Measurements from ENCODE around the gene RFESD.

The RFESD gene

GRCh38 chr5:95671826-95672225 lies 25.2 kb downstream of the RFESD start:
- H3K9me3 ChIP-seq (ENCODE audit: control insufficient read depth in 1 of 2, low read length in 2 of 2) = no peaks in the 10 kb centered on the region
- no peak overlapping the region for H3K9ac ChIP-seq (ENCODE audit: low read depth in 1 of 2, low read length in 2 of 2)
- H3K27me3 ChIP-seq (ENCODE audit: control insufficient read depth in 1 of 2, insufficient read depth in 2 of 2, low read length in 2 of 2) = no peaks in the 10 kb centered on the region
- H3K36me3 ChIP-seq (ENCODE audit: control insufficient read depth in 1 of 2, insufficient read depth in 2 of 2, low read length in 2 of 2) = no peaks in the 10 kb centered on the region
- H3K4me1 ChIP-seq (ENCODE audit: control insufficient read depth in 1 of 2, insufficient read depth in 2 of 2, low read length in 2 of 2) = no peaks in the 10 kb centered on the region
- no peak overlapping the region for H3K27ac ChIP-seq (ENCODE audit: low read depth, low read length)
- no peak overlapping the region for H3K4me3 ChIP-seq (ENCODE audit: low read depth in 1 of 2, low read length in 2 of 2)

GRCh38 chr5:95672641-95673040 lies 26.1 kb downstream of the RFESD start:
- H3K27ac ChIP-seq (ENCODE audit: low read depth, low read length) = no peak overlapping the region
- H3K27me3 ChIP-seq (ENCODE audit: control insufficient read depth in 1 of 2, insufficient read depth in 2 of 2, low read length in 2 of 2) = no peaks in the 10 kb centered on the region
- no peaks in the 10 kb centered on the region for H3K9me3 ChIP-seq (ENCODE audit: control insufficient read depth in 1 of 2, low read length in 2 of 2)
- H3K9ac ChIP-seq (ENCODE audit: low read depth in 1 of 2, low read length in 2 of 2) = no peak overlapping the region
- no peaks in the 10 kb centered on the region for H3K4me1 ChIP-seq (ENCODE audit: control insufficient read depth in 1 of 2, insufficient read depth in 2 of 2, low read length in 2 of 2)
- H3K4me3 ChIP-seq (ENCODE audit: low read depth in 1 of 2, low read length in 2 of 2) = no peak overlapping the region
- no peaks in the 10 kb centered on the region for H3K36me3 ChIP-seq (ENCODE audit: control insufficient read depth in 1 of 2, insufficient read depth in 2 of 2, low read length in 2 of 2)

GRCh38 chr5:95673081-95673480 lies 26.5 kb downstream of the RFESD start:
- Histone ChIP-seq H3K27ac (ENCODE audit: low read depth, low read length) (no peak overlapping the region), H3K4me3 (ENCODE audit: low read depth in 1 of 2, low read length in 2 of 2) (no peak overlapping the region), H3K9ac (ENCODE audit: low read depth in 1 of 2, low read length in 2 of 2) (no peak overlapping the region), H3K9me3 (ENCODE audit: control insufficient read depth in 1 of 2, low read length in 2 of 2) (no peaks in the 10 kb centered on the region), H3K36me3 (ENCODE audit: control insufficient read depth in 1 of 2, insufficient read depth in 2 of 2, low read length in 2 of 2) (no peaks in the 10 kb centered on the region), H3K27me3 (ENCODE audit: control insufficient read depth in 1 of 2, insufficient read depth in 2 of 2, low read length in 2 of 2) (no peaks in the 10 kb centered on the region), H3K4me1 (ENCODE audit: control insufficient read depth in 1 of 2, insufficient read depth in 2 of 2, low read length in 2 of 2) (no peaks in the 10 kb centered on the region)

- no peaks in the 10 kb centered on the region for H3K27me3 ChIP-seq (ENCODE audit: control insufficient read depth in 1 of 2, insufficient read depth in 2 of 2, low read length in 2 of 2)
- H3K27ac ChIP-seq (ENCODE audit: low read depth, low read length) = no peak within 1 kb of the TSS
- H3K9me3 ChIP-seq (ENCODE audit: control insufficient read depth in 1 of 2, low read length in 2 of 2) = no peaks in the 10 kb centered on the region
- H3K36me3 ChIP-seq (ENCODE audit: control insufficient read depth in 1 of 2, insufficient read depth in 2 of 2, low read length in 2 of 2) = no peaks in the 10 kb centered on the region
- no peak within 1 kb of the TSS for H3K9ac ChIP-seq (ENCODE audit: low read depth in 1 of 2, low read length in 2 of 2)
- no peak within 1 kb of the TSS for H3K4me3 ChIP-seq (ENCODE audit: low read depth in 1 of 2, low read length in 2 of 2)
- no peaks in the 10 kb centered on the region for H3K4me1 ChIP-seq (ENCODE audit: control insufficient read depth in 1 of 2, insufficient read depth in 2 of 2, low read length in 2 of 2)
Measured at GRCh38 chr5:95682891-95683290, 36.3 kb downstream of the RFESD start, which contains the start of gene SPATA9. Gene SPATA9, minus strand, starts transcription at chr5:95682991. Its CDS starts 137 bp downstream, at chr5:95682854.

GRCh38 chr5:95684361-95684760 lies 37.8 kb downstream of the RFESD start:
- no peaks in the 10 kb centered on the region for H3K9me3 ChIP-seq (ENCODE audit: control insufficient read depth in 1 of 2, low read length in 2 of 2)
- no peaks in the 10 kb centered on the region for H3K4me1 ChIP-seq (ENCODE audit: control insufficient read depth in 1 of 2, insufficient read depth in 2 of 2, low read length in 2 of 2)
- no peak overlapping the region for H3K9ac ChIP-seq (ENCODE audit: low read depth in 1 of 2, low read length in 2 of 2)
- no peak overlapping the region for H3K27ac ChIP-seq (ENCODE audit: low read depth, low read length)
- no peak overlapping the region for H3K4me3 ChIP-seq (ENCODE audit: low read depth in 1 of 2, low read length in 2 of 2)
- H3K36me3 ChIP-seq (ENCODE audit: control insufficient read depth in 1 of 2, insufficient read depth in 2 of 2, low read length in 2 of 2) = no peaks in the 10 kb centered on the region
- H3K27me3 ChIP-seq (ENCODE audit: control insufficient read depth in 1 of 2, insufficient read depth in 2 of 2, low read length in 2 of 2) = no peaks in the 10 kb centered on the region

- no peaks in the 10 kb centered on the region for H3K36me3 ChIP-seq (ENCODE audit: control insufficient read depth in 1 of 2, insufficient read depth in 2 of 2, low read length in 2 of 2)
- no peaks in the 10 kb centered on the region for H3K9me3 ChIP-seq (ENCODE audit: control insufficient read depth in 1 of 2, low read length in 2 of 2)
- no peaks in the 10 kb centered on the region for H3K4me1 ChIP-seq (ENCODE audit: control insufficient read depth in 1 of 2, insufficient read depth in 2 of 2, low read length in 2 of 2)
- H3K27ac ChIP-seq (ENCODE audit: low read depth, low read length) = no peak overlapping the region
- no peak overlapping the region for H3K4me3 ChIP-seq (ENCODE audit: low read depth in 1 of 2, low read length in 2 of 2)
- no peaks in the 10 kb centered on the region for H3K27me3 ChIP-seq (ENCODE audit: control insufficient read depth in 1 of 2, insufficient read depth in 2 of 2, low read length in 2 of 2)
- H3K9ac ChIP-seq (ENCODE audit: low read depth in 1 of 2, low read length in 2 of 2) = no peak overlapping the region
Measured at GRCh38 chr5:95686651-95687050, 40.1 kb downstream of the RFESD start.

- H3K9ac ChIP-seq (ENCODE audit: low read depth in 1 of 2, low read length in 2 of 2) = no peak overlapping the region
- no peaks in the 10 kb centered on the region for H3K27me3 ChIP-seq (ENCODE audit: control insufficient read depth in 1 of 2, insufficient read depth in 2 of 2, low read length in 2 of 2)
- no peak overlapping the region for H3K27ac ChIP-seq (ENCODE audit: low read depth, low read length)
- H3K4me3 ChIP-seq (ENCODE audit: low read depth in 1 of 2, low read length in 2 of 2) = no peak overlapping the region
- no peaks in the 10 kb centered on the region for H3K4me1 ChIP-seq (ENCODE audit: control insufficient read depth in 1 of 2, insufficient read depth in 2 of 2, low read length in 2 of 2)
- H3K36me3 ChIP-seq (ENCODE audit: control insufficient read depth in 1 of 2, insufficient read depth in 2 of 2, low read length in 2 of 2) = no peaks in the 10 kb centered on the region
- H3K9me3 ChIP-seq (ENCODE audit: control insufficient read depth in 1 of 2, low read length in 2 of 2) = no peaks in the 10 kb centered on the region
Measured at GRCh38 chr5:95689680-95690079, 43.1 kb downstream of the RFESD start.

- no peak overlapping the region for H3K9ac ChIP-seq (ENCODE audit: low read depth in 1 of 2, low read length in 2 of 2)
- no peak overlapping the region for H3K4me3 ChIP-seq (ENCODE audit: low read depth in 1 of 2, low read length in 2 of 2)
- H3K27me3 ChIP-seq (ENCODE audit: control insufficient read depth in 1 of 2, insufficient read depth in 2 of 2, low read length in 2 of 2) = no peaks in the 10 kb centered on the region
- no peaks in the 10 kb centered on the region for H3K36me3 ChIP-seq (ENCODE audit: control insufficient read depth in 1 of 2, insufficient read depth in 2 of 2, low read length in 2 of 2)
- no peak overlapping the region for H3K27ac ChIP-seq (ENCODE audit: low read depth, low read length)
- H3K4me1 ChIP-seq (ENCODE audit: control insufficient read depth in 1 of 2, insufficient read depth in 2 of 2, low read length in 2 of 2) = no peaks in the 10 kb centered on the region
- H3K9me3 ChIP-seq (ENCODE audit: control insufficient read depth in 1 of 2, low read length in 2 of 2) = no peaks in the 10 kb centered on the region
Measured at GRCh38 chr5:95690333-95690732, 43.8 kb downstream of the RFESD start.

- Histone ChIP-seq H3K27ac (ENCODE audit: low read depth, low read length) (no peak overlapping the region), H3K9ac (ENCODE audit: low read depth in 1 of 2, low read length in 2 of 2) (no peak overlapping the region), H3K4me1 (ENCODE audit: control insufficient read depth in 1 of 2, insufficient read depth in 2 of 2, low read length in 2 of 2) (no peaks in the 10 kb centered on the region), H3K36me3 (ENCODE audit: control insufficient read depth in 1 of 2, insufficient read depth in 2 of 2, low read length in 2 of 2) (no peaks in the 10 kb centered on the region), H3K4me3 (ENCODE audit: low read depth in 1 of 2, low read length in 2 of 2) (no peak overlapping the region), H3K9me3 (ENCODE audit: control insufficient read depth in 1 of 2, low read length in 2 of 2) (no peaks in the 10 kb centered on the region), H3K27me3 (ENCODE audit: control insufficient read depth in 1 of 2, insufficient read depth in 2 of 2, low read length in 2 of 2) (no peaks in the 10 kb centered on the region)
Measured at GRCh38 chr5:95697781-95698681, 51.5 kb downstream of the RFESD start.

GRCh38 chr5:95699337-95699736 lies 52.8 kb downstream of the RFESD start:
- Histone ChIP-seq H3K9ac (ENCODE audit: low read depth in 1 of 2, low read length in 2 of 2) (no peak overlapping the region), H3K9me3 (ENCODE audit: control insufficient read depth in 1 of 2, low read length in 2 of 2) (no peaks in the 10 kb centered on the region), H3K27ac (ENCODE audit: low read depth, low read length) (no peak overlapping the region), H3K36me3 (ENCODE audit: control insufficient read depth in 1 of 2, insufficient read depth in 2 of 2, low read length in 2 of 2) (no peaks in the 10 kb centered on the region), H3K27me3 (ENCODE audit: control insufficient read depth in 1 of 2, insufficient read depth in 2 of 2, low read length in 2 of 2) (no peaks in the 10 kb centered on the region), H3K4me3 (ENCODE audit: low read depth in 1 of 2, low read length in 2 of 2) (no peak overlapping the region), H3K4me1 (ENCODE audit: control insufficient read depth in 1 of 2, insufficient read depth in 2 of 2, low read length in 2 of 2) (no peaks in the 10 kb centered on the region)

Measured in duodenal mucosa (tissue), 2 donors.